Smooth muscle cell (in vitro differentiated cells): Measurements from ENCODE around the gene TSFM. TPM values are rescaled to one million over a fixed set of nuclear protein-coding genes. Genes with fewer than 3 reads are reported as not detected.

ENCODE experiments used
- DNase-seq: peaks from one replicate; lab custom pipeline; 2025; ENCODE audit not compliant: unreplicated experiment; lab: John Stamatoyannopoulos, UW
- H2AFZ ChIP-seq: fragments of 200-600 bp; sonication (generic); 2 replicates; pipeline ENCODE4 v1.6.0; 2016; ENCODE audit warnings: antibody characterized with exemption, low read depth, mild to moderate bottlenecking
- H3F3A ChIP-seq: fragments of 200-600 bp; sonication (generic); 2 replicates; pipeline ENCODE4 v1.6.0; 2017; ENCODE audit warnings: antibody characterized with exemption, low read depth
- H3K27ac ChIP-seq: fragments of 200-600 bp; sonication (generic); 2 replicates; pipeline ENCODE4 v1.5.1; 2016; ENCODE audit warnings: low read depth, mild to moderate bottlenecking
- H3K27me3 ChIP-seq: fragments of 200-600 bp; sonication (generic); 2 replicates; pipeline ENCODE4 v1.6.1; 2016; ENCODE audit warnings: low read depth, mild to moderate bottlenecking
- H3K36me3 ChIP-seq: fragments of 200-600 bp; sonication (generic); 2 replicates; pipeline ENCODE4 v1.5.1; 2016; ENCODE audit warnings: low read depth
- H3K4me1 ChIP-seq: fragments of 200-600 bp; sonication (generic); 2 replicates; pipeline ENCODE4 v1.5.1; 2016; ENCODE audit warnings: low read depth
- H3K4me2 ChIP-seq: fragments of 200-600 bp; sonication (generic); 2 replicates; pipeline ENCODE4 v1.6.0; 2016; ENCODE audit warnings: mild to moderate bottlenecking
- H3K4me3 ChIP-seq: fragments of 200-600 bp; sonication (generic); 2 replicates; pipeline ENCODE4 v1.5.1; 2016; ENCODE audit warnings: mild to moderate bottlenecking
- H3K79me2 ChIP-seq: fragments of 200-600 bp; sonication (generic); 2 replicates; pipeline ENCODE4 v1.6.0; 2016; ENCODE audit warnings: low read depth, mild to moderate bottlenecking
- H3K9ac ChIP-seq: fragments of 200-600 bp; sonication (generic); 2 replicates; pipeline ENCODE4 v1.6.0; 2016; ENCODE audit warnings: low read depth
- H3K9me3 ChIP-seq: fragments of 200-600 bp; sonication (generic); replicated peaks from 2 replicates; pipeline ENCODE4 v1.5.1; 2016; ENCODE audit warnings: low read depth
- H4K20me1 ChIP-seq: fragments of 200-600 bp; sonication (generic); 2 replicates; pipeline ENCODE4 v1.6.0; 2016; ENCODE audit warnings: low read depth
- CTCF ChIP-seq: fragments of 200-600 bp; sonication (generic); IDR thresholded peaks from 2 replicates; pipeline ENCODE4 v1.5.1; 2017; ENCODE audit warnings: borderline replicate concordance, mild to moderate bottlenecking, antibody characterized with exemption; ENCODE audit not compliant: insufficient read depth, poor library complexity, severe bottlenecking
- WGBS: methylation state at CpG from one replicate; pipeline ENCODE4 v1.1.7; 2016; ENCODE audit warnings: low lambda C conversion rate; 5-methylcytosine and 5-hydroxymethylcytosine counted together
- polyA plus RNA-seq: library from polyadenylated mRNA; unstranded; fragments of >200 nt; fragmentation: Nextera tagmentation; extraction: Ambion mirVana; gene quantifications from 2 replicates; pipeline ENCODE4 v1.2.1, GENCODE V29; 2016
- total RNA-seq: library from RNA; depleted of rRNA; stranded (reverse); fragments of >200 nt; gene quantifications from 2 replicates; pipeline ENCODE4 v1.2.3, GENCODE V29; 2014

TSFM gene
- total and polyA plus RNA-seq, 2 experiments from 2014 or later = 16.8 to 24.0 TPM

- Histone ChIP-seq H3K27me3 (no peaks in the 10 kb centered on the region), H3F3A (peaks cover 28% of the 10 kb centered on the region), H3K36me3 (no peaks in the 10 kb centered on the region), H3K4me1 (peaks cover 74% of the 10 kb centered on the region), H3K79me2 (peaks cover 100% of the 10 kb centered on the region), H3K9ac (no peak overlapping the region), H2AFZ (no peak overlapping the region), H3K9me3 (no peaks in the 10 kb centered on the region), H3K27ac (peak overlapping the region; percentile 73), H3K4me3 (no peak overlapping the region), H4K20me1 (peaks cover 100% of the 10 kb centered on the region), H3K4me2 (peak overlapping the region; percentile 75)
- DNase-seq = no peak
- TF ChIP-seq CTCF = no peak
- 78% methylated on average over 9 of the region's 9 CpGs for WGBS
These were observed 53.0 kb downstream of the TSFM start for GRCh38 chr12:57835366-57836288.

GRCh38 chr12:57836442-57837375 is 54.1 kb downstream of the TSFM start:
- 54% methylated on average over 13 of the region's 13 CpGs for WGBS
- peaks cover 30% of the 10 kb centered on the region for H3F3A ChIP-seq
- H4K20me1 ChIP-seq = peaks cover 100% of the 10 kb centered on the region
- no peak overlapping the region for H3K4me3 ChIP-seq
- peak overlapping the region; percentile 73 for H3K27ac ChIP-seq
- DNase-seq = no peak
- H3K27me3 ChIP-seq = no peaks in the 10 kb centered on the region
- TF ChIP-seq CTCF = no peak
- no peak overlapping the region for H3K9ac ChIP-seq
- no peak overlapping the region for H2AFZ ChIP-seq
- H3K4me1 ChIP-seq = peaks cover 82% of the 10 kb centered on the region
- H3K9me3 ChIP-seq = no peaks in the 10 kb centered on the region
- H3K4me2 ChIP-seq = peak overlapping the region; percentile 75
- H3K36me3 ChIP-seq = no peaks in the 10 kb centered on the region
- H3K79me2 ChIP-seq = peaks cover 100% of the 10 kb centered on the region

DNA sequence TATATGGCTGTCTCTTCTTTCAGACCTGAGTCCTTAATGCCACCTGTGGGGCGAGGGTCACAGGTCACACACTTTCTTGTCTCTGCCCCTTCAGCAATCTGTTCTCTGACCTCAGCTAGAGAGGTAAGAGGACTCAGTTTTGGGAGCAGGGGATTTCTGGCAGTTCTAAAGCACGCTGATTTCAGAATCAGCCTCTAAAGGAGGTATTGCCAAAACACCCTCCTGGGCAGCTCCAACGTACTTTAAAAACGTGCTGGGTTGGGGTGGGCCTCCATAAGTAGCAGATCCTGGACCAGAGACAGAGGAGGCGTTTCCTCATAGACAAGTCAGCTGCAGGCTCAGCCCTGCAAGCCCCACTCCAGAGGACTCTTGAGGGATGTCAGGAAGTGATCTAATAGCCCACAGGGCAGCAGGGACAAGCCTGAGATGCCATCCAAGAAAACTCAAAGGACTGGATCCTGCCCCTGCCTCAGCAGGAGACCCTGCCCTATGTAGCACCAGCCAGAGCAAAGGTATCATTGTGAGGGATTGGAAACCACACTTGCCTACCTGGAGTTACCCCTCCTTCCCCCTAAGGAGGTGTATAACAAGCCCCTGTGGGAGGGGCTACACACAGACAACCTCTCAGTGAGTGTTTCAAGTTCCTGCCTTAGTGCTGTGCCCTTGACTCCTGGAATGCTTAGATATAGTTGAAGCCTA is 55.4 kb downstream of the TSFM start:
- no peak overlapping the region for H3K4me3 ChIP-seq
- H3F3A ChIP-seq = peaks cover 30% of the 10 kb centered on the region
- H2AFZ ChIP-seq = no peak overlapping the region
- peaks cover 100% of the 10 kb centered on the region for H3K79me2 ChIP-seq
- peak overlapping the region; percentile 73 for H3K4me2 ChIP-seq
- H3K9me3 ChIP-seq = no peaks in the 10 kb centered on the region
- H3K9ac ChIP-seq = peak overlapping the region; percentile 7
- H3K4me1 ChIP-seq = peaks cover 82% of the 10 kb centered on the region
- no peak for DNase-seq
- 37% methylated on average over 5 of the region's 5 CpGs for WGBS
- no peaks in the 10 kb centered on the region for H3K27me3 ChIP-seq
- peak overlapping the region; percentile 73 for H3K27ac ChIP-seq
- no peaks in the 10 kb centered on the region for H3K36me3 ChIP-seq
- no peak for TF ChIP-seq CTCF
- H4K20me1 ChIP-seq = peaks cover 100% of the 10 kb centered on the region
